ENCODE data around the gene PLEKHH1.
A peak's percentile ranks its signal among the peaks of the same experiment; 100 is the strongest.

Gene PLEKHH1

DNA sequence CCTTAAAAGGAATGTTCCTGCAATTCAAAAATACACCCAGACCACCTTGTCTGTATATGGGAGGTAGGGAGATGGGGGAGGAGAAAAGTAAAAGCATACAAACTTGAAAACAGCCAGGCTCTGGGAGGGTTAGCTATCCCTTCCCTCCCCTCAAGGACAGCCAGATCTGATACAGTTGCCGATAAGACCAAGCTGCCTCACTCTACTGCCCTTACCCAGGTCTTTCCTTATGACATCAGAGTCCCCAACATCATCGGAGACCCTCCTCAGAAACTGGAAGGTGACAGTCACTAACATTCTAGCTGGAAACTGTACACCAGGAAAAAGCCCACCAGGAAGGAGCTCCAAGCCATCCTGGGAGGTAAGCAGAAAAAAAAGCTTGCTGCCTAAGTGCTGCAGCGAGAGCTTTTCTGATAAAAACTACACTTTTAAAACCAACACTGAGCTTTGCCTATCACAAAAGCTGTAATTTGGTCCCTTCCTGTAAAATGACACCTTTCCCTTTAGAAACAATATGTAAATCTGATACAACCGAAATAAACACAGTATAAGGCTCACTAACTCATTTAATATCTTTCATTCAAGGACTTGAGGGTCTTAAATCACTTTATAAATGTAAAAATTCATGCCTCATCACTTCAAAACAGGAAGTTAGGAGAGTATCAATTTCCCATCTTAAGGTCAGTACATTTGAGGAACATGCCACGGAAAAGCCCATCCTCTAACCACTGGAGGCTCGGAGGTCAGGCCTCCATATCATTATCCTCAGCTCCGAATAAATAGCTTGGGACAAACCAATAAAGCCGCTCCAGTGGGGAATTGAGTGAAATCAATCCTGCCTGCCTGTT, 20.4 kb upstream of the PLEKHH1 start:
- no peak for DNase-seq

DNA sequence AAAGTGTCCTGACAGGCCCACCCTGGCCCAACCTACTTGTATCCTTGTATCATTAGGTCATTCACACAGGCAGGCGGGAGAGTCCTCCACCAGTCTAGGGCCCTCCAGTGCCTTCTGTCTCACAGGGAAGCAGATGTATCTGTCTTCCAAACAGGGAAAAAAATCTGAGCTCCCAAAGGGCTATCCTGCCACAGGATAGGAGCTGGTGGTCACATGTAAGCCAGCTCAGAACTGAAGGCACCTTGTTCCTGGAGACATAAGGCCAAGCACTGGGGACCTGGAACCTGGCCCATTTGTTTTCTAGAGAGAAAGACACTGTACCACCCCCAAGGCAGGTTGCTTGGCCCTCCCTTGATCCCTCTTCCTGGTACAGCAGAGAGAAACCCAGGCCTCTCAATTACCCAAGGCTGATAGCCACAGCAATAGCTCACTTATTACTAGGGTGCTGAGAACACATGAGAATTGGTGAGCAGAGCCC, 19.4 kb upstream of the PLEKHH1 start:
- DNase-seq: no peak

DNA sequence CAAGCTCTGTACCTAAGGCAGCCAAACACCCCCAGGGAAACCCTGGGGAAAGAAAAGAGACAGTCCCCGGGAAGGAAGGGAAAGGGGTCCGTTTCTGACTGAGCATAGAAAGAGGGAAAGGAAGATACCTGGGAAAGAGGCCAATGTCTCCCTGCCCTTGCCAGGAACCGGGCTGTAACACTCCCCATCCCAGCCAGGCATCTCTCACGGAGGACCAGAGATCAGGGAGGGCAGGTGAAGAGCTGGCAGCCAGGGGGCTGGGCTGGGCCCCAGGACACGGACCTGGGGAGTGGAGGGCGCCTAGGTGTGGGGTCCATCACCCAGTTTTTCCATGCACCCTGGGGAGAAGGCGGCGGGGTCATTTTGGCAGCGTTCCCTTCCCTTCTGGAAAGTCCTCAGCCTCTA, 18.9 kb upstream of the PLEKHH1 start:
- no peak for DNase-seq

DNA sequence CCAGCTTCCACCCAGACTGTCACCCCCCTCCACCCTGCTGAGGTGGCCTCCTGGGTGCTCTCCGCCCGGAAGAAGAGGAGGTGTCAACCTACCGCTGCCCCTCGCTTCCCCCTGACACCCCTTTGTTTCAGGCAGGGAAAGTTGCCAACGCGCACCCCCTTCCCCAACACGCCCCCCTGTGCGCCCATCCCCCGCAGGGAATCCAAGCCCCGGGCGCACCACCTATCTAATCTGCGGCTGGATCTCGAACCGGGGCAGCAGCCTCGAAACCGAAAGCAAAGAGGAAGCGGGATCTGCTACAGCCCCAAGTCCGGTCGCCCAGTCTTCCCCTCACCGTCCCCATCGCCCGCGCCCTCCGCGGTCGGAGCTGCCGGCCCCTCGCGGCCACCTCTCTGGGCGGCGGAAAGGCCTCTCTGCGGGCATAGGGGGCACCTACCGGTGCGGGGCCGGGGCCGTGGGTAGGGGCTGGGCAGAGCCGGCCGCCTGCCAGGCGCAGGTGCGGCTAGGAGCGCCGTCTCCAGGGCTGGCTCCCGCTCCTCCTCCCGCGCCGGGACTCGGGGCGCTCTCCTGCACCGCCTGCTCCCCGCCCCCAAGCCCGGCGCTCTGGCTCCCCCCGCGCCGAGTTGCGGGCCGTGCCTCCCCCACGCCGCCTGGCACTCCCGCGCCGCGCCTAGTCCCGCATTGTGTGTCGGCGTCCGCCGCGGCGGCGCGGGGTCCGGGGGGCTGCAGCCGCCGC, 18.3 kb upstream of the PLEKHH1 start:
- DNase-seq: peak; percentile 77

DNA sequence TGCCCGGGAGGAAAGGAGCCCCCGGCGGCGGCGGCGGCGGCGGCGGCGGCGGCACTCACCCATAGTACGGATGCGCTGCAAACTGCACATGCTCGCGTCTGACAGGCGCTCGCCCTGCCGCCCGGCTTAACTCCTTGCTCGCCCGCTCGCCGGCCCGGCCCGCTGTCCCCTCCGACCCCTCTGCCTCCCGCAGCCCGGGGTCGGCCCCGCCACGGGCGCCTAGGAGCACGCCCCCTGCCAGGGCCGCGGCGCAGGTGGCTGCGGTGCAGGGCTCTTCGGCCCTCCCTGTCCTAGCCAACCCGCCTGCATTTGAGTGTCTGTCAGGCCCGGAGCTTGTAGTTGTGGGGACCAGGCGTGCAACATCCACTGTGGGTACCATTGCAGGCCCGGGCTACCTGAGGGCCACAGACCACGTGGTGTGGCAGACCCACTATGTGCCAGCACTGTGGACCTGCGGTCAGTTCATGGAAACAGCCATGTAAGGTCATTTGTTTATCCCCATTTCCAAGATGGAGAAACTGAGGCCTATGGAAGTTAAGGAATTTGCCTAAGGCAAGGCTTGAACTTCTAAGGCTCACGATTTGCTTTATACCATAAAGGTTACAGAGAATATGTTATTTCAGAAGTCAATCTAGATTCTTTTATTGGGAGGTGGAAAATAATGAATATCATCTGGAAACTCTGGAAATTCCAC, 17.6 kb upstream of the PLEKHH1 start:
- DNase-seq: no peak

DNA sequence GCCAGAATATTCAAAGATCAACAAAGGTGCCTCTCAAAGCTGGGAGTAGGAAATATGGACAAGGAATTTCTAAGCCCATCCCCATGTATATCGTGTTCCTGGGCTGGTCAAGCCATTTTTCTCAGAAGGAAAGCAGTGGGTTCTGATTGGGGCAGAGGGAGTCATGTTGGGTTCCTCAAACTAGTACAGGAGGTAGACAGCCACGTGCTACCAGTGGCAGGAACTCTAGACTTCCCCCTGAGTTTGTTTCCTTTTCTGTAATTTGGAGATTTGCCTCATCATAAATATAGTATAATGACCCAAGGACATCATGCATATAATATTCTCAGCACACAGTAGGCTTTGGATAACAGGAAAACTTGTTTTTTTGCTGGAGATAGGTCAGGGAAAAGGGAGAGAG, 16.4 kb upstream of the PLEKHH1 start:
- no peak for DNase-seq

DNA sequence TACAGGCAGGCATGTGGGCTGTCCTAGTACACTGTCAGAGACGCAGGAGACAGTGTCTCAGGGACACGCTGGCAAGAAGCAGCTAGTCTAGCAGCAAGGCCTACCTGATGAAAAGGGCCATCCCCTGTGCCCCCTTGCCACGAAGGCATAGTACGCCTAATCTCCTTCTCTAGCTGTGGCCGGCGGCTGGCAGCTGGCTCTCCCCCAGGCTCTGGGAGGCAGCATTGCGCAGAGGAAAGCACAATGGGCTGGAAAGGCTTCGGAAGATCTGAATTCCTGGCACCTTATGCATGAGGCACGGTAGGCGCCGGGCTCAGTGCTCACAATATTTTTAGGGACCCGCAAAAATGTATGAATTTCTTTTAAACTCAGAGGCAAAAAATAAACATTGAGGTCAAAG, 16.0 kb upstream of the PLEKHH1 start:
- DNase-seq: no peak

DNA sequence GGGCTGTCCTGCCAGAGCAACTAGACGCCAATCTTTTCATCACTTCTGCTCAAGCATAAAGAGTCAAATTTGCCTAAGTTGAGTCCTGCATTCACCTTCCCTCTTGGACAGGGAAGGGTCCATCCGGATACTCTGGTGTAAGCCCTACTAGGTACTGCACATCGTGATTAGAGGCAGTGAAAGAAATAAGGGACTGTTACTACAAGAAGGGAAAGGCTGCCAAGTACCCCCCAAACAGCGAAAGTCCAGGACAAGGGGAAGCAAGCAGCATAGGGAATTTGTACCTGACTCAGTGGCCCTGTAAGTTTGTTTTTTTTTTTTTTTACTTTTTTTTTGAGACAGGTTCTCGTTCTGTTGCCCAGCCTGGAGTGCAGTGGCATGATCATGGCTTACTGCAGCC, 13.7 kb upstream of the PLEKHH1 start:
- DNase-seq: no peak

DNA sequence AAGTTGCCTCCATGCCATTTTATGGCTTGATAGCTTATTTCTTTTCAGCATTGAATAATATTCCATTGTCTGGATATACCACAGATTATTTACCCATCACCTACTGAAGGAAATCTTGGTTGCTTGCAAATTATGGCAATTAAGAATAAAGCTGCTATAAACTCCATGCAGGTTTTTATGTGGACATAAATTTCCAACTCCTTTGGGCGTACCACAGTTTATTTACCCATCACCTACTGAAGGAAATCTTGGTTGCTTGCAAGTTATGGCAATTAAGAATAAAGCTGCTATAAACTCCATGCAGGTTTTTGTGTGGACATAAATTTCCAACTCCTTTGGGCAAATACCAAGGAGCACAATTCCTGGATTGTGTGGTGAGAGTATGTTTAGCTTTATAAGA, 12.6 kb upstream of the PLEKHH1 start:
- DNase-seq: no peak

DNA sequence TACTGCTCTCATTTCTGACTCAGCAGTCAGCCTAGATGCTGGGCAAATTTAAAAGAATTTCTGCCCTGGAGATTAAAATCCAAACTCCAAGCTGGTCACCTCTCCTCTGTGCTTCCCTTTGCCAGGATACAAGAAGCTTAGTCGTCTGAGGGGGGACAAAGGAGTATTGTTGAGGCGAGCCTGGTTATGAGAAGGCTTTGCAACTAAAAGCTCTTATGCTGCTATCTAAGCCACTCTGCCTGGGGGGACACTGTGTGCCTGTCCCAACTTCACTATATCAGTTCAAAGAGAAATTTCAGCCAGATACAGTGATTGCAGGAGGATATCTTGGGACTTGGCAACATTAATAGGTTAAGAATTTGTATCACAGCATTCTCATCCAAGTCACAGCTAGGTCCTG, 10.8 kb upstream of the PLEKHH1 start:
- DNase-seq: no peak

DNA sequence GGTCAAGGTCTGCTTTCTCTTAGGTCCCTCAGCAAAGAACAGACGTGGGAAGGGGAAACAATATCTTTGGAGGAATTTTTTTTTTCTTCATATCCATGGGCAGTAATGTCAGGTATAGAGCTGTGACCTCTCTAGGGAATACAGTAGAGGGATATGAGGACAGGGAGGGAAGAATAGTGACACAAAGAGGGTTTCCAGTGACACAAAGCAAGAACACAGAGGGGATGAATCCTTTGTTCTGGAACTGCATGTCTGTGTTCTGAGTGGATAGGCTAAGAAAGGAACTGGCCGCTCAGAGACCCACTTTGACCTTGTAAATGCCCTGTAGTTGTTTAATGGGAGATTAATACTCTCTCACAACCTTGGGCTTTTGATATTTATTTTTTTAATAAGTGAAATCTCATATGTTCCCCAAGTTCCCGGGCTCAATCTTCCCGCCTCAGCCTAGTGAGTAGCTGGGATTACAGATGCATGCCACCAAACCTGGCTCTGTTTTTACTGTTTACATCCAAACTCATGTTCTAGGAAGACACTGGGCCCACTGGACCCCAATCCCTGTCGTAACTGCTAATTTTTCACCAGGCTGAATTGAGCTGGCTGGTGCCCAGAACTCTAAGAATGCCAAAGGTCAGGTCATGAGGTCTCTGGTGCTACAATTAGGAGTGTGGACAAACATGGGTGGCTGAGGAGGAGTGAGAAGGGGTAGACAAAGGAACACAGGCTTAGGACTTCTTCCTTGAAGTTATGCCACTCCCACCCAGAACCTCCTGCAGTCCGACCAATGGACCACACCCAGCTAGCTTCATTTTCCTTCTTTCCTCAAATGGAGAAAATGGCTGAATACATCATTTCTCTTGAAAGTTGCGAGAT, 9.1 kb upstream of the PLEKHH1 start:
- DNase-seq: no peak

DNA sequence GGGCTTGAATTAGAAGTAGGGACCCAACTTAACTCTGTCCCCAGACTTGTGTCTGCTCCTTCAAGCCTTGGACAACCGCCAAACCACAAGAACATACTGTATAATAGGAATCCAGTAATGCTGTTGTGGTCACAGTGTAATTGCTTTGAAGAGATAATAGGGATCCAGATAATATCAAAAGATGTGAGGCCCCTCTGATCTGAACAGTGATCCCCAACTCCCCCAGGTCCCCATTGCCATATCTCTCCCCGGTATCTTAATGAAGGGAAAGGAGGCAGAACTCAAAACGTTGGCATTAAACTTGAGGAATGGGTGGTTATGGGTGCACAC, 8.5 kb upstream of the PLEKHH1 start:
- no peak for DNase-seq

DNA sequence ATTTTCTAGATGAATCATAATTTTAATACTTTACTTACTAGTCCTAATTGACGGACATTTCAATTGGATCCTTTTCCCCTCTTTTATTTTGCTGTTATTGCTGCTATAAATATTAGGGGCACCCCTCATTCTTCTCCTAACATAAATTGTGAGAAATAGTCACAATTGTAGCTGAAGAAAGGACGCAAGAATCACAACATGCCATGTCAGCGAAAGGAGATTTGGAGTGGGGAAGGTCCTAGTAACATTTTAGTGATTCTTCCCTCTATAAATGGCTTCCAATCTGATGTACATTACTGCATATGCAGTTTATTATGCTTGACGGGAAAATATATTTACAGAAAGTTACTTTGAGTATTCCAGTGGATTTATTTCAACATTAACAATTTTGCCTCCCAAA, 7.7 kb upstream of the PLEKHH1 start:
- DNase-seq: no peak

DNA sequence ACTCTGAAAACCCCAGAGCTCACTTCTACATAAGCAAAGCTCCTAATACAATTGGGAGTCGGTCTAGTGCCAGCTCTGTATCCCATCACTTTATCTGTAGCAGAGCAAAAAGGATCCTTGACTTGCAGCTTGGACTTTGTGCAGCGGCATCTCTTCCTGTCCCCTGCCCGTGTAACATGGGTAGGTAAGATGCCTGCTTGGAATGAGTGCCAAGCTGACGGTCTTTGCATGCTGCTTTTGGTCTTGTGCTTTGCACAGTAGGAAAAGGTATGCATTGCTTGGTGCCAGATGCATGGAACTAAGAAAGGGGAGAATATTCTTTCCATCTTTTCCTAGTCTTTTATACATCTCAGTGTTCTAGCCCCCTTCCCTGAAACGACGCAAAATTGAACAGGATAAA, 6.9 kb upstream of the PLEKHH1 start:
- no peak for DNase-seq

DNA sequence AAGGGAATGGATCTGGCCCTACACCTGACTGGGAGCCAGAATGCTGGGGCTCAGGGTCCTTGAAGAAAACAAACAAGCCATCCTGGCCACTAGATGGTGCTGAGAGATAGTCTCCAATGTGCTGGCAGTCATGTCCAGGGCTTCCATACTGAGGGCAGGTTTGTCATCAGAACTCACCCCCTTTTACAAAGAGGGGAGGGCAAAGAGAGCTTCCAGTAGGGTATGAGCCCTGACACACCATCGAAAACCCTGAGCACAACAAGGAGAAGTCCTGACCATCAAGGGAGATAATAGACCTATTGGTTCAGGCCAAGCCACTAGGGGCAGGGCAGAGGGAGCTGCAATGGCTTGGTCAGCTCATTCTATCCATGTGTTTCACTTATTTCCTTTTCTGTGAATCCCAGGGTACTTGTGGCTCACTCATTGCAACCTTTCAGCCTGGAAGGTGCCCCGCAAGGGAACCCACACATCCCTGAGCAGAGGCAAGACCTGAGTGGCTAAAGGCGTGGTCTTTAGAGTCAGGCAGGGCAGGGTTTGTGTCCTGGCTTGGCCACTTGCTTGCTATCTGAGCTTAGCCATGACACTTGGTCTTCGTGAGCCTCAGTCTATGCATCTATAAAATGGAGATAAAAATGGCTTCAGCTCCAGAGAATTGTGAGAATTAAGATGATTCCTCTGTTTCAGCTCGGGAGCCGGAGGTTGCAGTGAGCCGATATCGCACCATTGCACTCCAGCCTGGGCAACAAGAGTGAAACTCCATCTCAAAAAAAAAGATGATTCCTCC, 6.2 kb upstream of the PLEKHH1 start:
- peak; percentile 66 for DNase-seq

DNA sequence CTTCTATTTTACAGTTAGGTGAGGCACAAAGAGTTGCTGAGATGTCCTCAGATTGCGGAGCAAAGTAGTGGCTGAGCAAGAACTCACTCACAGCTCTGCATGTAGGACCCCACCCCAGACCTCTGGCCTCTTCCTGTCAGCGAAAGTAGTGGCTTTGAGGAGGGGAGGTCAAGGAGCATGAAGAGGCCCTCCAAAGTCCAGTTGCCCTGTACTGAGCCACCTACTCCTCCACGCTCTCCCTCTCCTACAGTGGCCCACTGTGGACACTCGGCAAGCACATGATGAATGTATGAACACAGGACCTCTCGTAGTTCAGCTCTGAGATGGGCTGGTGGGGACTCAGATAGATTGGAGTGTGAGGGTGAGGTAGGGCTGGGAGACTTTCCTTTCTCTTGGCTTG, 5.3 kb upstream of the PLEKHH1 start:
- no peak for DNase-seq

DNA sequence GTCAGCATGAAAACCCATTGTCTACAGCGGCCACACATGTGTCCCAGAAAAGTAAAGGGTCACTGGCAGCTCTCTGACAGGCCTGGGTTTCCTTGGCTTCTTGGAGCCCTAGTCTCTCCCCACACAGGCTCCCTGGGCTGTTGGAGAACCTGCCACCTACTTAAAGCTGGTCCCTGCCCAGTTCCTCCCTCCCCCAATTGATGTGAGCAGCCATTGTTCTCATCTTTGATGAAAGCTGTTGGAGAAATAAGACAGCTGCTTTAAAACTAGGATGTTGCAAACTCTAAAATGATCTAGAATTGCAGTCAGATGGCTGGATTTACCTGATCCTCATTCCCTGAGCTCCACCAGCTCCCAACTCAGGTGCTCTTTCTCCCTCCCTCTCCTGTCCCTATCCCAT, 4.8 kb upstream of the PLEKHH1 start:
- DNase-seq: no peak

DNA sequence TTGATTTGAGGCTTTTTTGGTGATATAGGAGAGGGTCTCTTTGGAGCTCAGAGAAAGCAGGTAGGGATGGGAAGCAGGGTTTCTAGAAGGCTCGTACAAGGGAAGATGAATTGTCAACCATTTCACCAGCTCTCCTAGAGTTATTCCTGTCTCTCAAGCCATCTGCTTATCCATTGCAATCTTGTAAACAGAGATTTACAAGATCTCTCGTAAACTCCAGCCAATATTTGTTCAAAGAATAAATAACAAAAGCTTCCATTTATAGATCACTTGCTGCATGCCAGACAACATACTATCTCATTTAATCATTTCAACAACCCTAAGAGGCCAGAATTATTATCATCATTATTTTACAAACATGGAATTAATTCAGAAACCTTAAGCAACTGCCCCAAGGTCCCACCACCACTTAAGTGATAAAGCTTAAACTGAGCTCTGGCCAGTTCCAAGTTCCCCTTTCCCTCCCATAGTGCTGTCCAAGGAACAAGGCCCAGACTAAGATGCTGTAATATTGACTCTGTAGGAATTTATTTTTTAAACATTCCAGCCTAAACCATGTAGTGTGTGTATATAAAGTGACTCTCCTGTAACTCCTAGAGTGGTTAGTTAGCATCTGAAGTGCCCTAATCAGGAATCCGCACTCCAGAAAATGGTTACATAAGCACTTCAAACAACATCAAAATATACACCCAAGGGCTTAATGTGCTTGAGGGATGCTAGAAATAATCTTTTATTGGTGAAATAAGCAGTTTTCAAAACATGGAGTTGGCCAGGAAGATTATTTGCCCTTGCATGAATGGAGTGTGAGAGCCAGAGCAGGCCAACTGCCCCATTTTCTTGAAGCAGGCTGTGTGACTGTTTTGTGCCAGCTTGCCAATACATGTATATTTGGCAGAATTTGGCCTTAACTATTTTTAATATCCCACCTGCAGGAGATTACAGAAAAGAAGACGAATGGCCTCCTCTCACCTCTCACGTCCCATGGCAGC, 2.8 kb upstream of the PLEKHH1 start:
- no peak for DNase-seq

DNA sequence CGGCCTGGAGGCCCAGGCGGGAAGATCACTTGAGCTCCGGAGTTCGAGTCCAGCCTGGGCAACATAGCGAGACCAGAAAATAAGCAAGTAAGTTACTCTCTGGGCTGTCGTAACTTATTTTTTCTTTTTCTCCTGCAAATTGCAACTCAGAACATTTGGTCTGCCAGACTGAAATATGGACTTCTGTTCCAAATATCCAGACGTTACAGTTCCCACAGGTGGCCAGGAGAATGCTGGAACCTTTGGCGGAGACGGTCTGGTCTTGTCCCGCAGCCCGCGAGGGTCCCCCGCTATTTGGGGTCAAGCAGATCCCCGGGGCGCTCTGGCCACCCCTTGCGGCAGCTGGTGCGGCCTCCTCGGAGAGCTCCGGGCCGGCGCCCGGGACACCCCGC, 488 bp upstream of the PLEKHH1 start:
- no peak for DNase-seq

DNA sequence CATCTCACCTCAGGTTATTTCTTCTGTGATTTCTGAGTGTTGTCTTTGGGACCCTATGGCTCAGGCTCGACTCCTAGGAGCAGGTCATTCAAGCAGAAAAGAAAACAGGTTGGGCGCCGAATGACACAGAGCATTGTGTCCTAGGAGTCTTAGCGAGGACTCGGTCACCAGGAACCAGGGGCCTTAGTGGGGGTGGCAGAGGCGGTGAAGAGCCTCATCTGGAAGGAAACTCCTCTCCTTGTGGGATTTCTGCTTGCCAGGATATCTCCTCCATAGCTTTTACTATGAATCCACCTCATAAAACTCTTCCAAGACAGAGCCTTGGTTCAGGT, 630 bp downstream of the PLEKHH1 start:
- no peak for DNase-seq

DNA sequence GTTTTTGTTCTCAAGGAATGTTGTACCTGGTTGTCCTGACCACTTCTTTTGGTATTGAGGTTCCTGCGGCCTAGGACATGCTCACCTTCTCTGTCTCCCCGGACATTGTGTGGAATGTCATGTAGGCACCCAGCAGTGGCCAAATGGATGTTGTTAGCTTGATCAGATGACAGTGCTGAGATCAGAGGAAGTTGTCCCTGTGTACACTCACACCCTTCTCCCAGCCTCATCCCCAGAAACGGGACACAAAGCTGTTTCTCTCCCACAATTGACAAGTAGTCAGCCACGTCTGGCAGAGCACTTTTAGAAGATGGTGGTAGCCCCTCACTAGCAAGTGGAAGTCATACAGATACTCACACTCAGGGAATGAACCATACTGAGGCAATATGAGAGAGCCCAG, 3.0 kb downstream of the PLEKHH1 start:
- DNase-seq: no peak
